Head of caudate nucleus (tissue), 42 donors: ENCODE results near the gene CORO1A.
"Not testable (repeated sequence)": the region's sequence is repeated elsewhere in the genome, so short reads cannot be mapped to it uniquely, and the experiment has no call there.

ENCODE experiments used
- DNase-seq, 42 donors: peaks; one replicate each; pipeline versions ENCODE4 v3.0.0 to v3.0.0-alpha.2; 2020 to 2021; ENCODE audit warnings: mixed read lengths in 7 of 42
- intact Hi-C: fragments of 100-400 bp; cut with DNase I; formaldehyde crosslinking; loops from one replicate; pipeline ENCODE4 v1.15.0; 2022

The CORO1A gene

DNA sequence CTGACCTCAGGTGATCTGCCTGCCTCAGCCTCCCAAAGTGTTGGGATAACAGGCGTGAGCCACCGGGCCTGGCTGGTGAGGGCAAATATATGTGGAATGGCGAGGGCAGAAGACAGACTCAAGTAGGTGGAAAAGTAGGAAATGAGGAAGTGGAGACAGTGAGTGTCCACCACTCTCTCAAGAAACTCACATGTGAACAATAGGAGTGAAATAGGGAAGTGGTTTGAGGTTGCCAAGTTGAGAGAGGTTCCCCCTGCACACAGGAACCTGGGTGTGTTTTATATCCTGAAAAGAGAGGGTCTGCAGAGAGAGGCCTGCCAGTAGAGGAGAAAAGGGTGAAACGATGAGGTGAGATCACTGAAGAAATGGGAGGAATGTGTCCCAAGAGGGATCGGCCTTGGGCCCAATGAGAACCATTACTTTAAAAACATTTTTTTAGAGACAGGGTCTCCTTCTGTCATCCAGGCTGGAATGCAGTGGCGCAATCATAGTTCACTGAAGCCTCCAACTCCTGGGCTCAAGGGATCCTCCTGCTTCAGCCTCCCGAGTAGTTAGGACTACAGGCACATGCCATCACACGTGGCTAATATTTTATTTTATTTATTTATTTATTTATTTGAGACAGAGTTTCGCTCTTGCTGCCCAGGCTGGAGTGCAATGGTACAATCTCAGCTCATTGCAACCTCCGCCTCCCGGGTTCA, 17.1 kb upstream of the CORO1A start:
- DNase-seq = peak in 1 of 42 donors; percentile 12
- intact Hi-C loops = no loop called here

DNA sequence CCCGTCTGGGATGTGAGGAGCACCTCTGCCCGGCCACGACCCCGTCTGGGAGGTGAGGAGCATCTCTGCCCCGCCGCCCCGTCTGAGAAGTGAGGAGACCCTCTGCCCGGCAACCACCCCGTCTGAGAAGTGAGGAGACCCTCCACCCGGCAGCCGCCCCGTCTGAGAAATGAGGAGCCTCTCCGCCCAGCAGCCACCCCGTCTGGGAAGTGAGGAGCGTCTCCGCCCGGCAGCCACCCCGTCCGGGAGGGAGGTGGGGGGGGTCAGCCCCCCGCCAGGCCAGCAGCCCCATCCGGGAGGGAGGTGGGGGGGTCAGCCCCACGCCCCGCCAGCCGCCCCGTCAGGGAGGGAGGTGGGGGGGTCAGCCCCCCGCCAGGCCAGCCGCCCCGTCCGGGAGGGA, 14.7 kb upstream of the CORO1A start:
- DNase-seq, intact Hi-C loops: not testable (repeated sequence)

DNA sequence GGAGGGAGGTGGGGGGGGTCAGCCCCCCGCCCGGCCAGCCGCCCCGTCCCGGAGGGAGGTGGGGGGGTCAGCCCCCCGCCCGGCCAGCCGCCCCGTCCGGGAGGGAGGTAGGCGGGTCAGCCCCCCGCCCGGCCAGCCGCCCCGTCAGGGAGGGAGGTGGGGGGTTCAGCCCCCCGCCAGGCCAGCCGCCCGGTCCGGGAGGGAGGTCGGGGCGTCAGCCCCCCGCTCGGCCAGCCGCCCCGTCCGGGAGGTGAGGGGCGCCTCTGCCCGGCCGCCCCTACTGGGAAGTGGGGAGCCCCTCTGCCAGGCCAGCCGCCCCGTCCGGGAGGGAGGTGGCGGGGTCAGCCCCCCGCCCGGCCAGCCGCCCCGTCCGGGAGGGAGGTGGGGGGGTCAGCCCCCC, 14.0 kb upstream of the CORO1A start:
- intact Hi-C loops, DNase-seq: not testable (repeated sequence)

DNA sequence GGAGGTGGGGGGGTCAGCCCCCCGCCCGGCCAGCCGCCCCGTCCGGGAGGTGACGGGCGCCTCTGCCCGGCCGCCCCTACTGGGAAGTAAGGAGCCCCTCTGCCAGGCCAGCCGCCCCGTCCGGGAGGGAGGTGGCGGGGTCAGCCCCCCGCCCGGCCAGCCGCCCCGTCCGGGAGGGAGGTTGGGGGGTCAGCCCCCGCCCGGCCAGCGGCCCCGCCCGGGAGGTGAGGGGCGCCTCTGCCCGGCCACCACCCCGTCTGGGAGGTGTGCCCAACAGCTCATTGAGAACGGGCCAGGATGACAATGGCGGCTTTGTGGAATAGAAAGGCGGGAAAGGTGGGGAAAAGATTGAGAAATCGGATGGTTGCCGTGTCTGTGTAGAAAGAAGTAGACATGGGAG, 13.3 kb upstream of the CORO1A start:
- intact Hi-C loops, DNase-seq: not testable (repeated sequence)

DNA sequence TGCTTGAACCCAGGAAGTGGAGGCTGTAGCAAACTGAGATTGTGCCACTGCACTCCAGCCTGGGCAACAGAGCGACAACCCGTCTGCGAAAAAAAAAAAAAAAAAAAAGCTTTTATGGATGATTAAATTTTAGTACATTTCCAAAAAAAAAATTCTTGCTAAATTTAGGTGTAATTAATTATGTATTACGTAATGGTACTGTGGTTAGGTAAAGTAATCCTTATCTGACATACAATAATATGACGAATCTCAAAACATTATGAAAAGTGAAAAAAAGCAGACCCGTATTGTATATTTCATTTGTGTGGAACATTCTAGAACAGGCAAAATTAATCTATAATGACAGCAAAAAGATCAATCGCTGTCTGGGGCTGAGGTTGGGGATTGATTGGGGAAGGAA, 10.3 kb upstream of the CORO1A start:
- intact Hi-C loops = no loop called here
- no peak for DNase-seq

DNA sequence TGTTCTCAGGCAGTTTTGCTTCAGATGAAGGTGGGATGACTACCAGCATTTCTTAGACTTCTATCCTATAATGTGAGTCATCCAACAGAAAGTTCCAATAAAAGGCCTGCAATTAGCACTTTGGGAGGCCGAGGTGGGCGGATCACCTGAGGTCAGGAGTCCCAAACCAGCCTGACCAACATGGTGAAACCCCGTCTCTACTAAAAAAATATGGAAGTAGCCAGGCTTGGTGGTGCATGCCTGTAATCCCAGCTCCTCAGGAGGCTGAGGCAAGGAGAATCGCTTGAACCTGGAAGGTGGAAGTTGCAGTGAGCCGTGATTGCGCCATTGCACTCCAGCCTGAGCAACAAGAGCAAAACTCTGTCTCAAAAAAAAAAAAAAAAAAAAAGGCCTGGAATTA, 6.5 kb upstream of the CORO1A start:
- DNase-seq, intact Hi-C loops: not testable (repeated sequence)

DNA sequence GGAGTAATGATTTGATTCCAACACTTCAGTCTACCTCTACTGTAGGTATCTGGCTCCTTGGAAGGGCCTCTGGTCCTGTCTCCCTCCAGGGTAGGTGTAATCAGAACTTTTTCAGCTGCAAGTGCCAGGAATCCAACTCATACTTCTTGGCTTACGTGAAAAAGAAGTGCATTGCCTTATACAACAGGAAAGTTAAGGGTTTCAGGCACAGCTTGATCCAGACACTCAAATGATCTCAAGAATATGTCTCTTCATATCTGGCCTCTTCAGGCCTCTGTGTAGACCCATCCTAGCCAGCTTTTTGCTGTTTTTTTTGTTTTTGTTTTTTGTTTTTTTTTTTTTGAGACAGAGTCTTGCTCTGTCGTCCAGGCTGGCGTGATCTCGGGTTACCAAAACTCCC, 4.2 kb upstream of the CORO1A start:
- no peak for DNase-seq
- intact Hi-C loops = no loop called here

DNA sequence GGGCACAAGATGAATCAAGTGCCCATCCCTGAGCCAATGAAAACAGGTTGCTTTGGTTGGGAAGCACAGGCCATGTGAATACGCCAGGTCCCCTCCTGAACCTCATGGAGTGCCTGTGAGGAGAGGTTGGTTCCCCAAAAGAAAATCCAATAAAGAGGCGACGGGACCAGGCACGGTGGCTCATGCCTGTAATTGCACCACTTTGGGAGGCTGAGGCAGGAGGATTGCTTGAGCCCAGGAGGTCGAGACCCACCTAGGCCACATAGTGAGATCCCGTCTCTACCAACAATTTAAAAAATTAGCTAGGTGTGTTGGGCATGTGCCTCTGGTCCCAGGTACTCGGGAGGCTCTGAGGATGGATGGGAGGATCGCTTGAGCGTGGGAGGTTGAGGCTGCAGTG, 3.5 kb upstream of the CORO1A start:
- intact Hi-C loops = no loop called here
- DNase-seq = peak in 1 of 42 donors; percentile 10

DNA sequence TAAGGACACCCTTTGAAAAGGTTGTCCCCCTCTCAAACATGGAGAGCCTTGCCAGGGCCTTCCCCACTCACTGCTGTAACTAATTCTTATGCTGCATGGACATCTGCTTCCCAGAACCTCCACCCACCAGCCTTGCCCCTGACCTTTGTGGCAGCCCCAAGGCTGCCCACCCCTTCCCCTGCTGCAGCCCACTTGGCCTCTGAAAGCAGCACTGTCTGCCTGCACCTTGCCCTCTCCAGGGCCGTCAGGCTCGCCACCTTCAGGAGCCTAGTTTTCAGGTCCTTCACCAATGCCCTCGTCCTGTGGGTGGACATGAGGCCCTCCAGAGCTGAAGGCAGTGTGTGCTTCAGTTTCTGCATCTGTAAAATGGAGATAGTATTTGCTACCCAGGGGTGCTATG, 2.7 kb upstream of the CORO1A start:
- intact Hi-C loops = no loop called here
- DNase-seq = peak in 1 of 42 donors; percentile 16

DNA sequence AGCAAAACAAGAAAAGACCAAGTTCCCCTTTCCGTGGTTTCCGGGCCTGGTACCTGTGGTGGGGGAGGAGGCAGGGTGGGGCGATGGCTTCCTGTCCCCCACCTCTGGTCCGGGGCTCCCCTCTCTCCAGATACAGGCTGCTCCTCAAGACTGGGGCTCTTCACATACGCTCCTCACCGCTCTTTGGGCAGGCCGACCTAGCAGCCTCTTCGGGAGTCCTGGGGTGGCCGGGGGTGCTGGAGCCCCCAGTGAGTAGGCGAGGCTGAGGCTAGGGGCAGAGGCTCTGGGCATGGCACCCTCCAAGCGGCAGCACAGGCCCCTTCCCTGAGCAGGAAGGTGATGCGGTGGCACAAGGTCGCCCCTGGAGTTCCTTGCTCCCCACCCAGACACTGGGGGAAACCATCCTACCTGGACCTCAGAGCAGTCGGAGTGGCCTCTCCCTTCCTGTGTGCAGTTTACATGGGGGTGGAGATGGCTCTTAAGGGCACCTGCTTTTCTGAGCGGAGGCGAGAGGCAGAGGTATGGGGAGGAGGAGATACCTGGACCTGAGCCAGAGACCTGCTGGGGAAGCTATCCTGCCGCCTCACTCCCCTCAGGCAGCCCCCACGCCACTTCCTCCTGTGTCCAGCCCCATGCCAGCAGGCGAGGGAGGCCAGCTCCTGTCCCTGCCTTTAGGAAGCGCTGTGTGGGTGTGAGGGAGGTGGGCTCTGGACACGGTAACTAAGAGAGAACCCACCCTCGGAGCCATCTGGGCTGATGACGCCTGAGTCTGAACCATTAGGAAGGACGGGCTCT, 891 bp downstream of the CORO1A start:
- peak in 25 of 42 donors; percentile 4 to 55 (median 27) for DNase-seq
- intact Hi-C loops = no loop called here

DNA sequence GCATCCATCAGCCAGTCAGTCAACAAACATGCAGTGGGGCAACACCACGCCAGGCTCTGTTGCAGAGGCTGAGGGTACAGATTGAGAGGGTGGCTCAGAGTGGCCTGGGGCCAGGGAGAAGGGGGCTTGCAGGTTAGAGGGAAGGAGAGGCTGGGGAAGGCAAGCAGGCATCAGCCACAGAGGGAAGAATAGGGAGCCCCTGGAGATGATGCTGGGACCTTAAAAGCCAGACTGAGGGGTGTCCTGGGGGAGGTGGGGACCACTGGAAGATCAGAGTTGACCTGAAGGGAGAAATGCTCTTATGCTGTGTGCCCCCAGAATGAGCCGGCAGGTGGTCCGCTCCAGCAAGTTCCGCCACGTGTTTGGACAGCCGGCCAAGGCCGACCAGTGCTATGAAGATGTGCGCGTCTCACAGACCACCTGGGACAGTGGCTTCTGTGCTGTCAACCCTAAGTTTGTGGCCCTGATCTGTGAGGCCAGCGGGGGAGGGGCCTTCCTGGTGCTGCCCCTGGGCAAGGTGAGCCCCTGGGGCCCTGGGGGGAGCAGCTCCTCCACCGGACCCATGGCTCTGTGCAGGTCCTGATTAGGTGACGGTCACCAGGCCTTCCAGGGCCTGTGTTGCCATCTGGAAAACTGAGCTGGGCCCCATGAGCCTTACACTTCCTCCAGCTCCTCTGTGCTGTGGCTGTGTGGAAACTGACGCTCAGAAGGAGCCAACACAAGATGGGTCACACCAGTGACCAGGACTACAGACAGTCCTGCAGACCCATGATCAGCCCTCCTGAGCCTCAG, 1.7 kb downstream of the CORO1A start:
- peak in 2 of 42 donors; percentile 26 to 29 for DNase-seq
- intact Hi-C loops = no loop called here

DNA sequence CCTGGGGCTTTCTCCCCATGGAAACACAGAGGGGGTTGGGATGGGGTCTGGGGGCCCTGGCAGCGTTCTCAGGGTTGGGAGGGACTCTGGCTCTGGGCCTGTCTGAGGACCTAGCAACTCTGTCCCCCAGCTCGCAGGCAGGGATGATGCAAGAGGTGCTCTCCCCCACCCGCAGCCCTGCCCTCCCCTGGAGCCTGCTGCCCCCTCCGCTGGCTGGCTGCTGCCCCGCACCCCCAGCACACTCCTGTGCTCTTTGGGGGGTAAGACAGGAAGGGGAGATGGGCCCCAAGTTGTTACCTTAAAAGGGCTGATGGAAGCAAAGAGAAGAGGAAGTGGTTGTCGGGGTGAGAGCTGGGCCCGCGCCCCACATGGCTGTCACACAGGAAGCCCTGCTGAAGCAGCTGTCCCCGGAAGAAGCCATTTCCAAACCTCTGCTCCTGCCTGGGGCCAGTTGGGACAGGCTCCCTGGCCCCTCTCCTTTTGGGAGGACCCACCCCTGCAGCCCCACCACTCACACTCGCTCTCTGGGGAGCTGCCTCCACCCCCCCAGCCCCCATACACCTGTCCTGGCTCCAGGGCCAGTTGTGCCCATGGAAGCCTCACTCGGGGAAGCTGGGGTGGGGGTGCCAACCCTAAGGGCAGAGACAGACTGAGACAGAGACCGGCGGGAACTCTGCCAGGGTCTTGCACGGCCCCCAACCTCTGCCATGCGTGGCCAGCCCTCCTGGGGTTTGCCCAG, 2.5 kb downstream of the CORO1A start:
- peak in 36 of 42 donors; percentile 5 to 71 (median 40) for DNase-seq
- intact Hi-C loops = no loop called here

DNA sequence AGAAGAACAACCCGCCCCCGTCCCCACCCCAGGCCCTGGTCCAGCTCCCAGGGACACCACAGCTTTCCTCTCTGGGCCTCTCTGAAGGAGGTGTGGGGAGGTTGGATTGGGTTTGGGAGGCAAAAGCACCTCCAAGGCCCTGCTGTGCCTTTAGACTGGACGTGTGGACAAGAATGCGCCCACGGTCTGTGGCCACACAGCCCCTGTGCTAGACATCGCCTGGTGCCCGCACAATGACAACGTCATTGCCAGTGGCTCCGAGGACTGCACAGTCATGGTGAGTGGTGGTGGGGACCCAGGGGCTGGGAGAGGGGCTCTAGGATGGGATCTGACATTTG, 3.0 kb downstream of the CORO1A start:
- intact Hi-C loops = no loop called here
- peak in 1 of 42 donors; percentile 24 for DNase-seq

DNA sequence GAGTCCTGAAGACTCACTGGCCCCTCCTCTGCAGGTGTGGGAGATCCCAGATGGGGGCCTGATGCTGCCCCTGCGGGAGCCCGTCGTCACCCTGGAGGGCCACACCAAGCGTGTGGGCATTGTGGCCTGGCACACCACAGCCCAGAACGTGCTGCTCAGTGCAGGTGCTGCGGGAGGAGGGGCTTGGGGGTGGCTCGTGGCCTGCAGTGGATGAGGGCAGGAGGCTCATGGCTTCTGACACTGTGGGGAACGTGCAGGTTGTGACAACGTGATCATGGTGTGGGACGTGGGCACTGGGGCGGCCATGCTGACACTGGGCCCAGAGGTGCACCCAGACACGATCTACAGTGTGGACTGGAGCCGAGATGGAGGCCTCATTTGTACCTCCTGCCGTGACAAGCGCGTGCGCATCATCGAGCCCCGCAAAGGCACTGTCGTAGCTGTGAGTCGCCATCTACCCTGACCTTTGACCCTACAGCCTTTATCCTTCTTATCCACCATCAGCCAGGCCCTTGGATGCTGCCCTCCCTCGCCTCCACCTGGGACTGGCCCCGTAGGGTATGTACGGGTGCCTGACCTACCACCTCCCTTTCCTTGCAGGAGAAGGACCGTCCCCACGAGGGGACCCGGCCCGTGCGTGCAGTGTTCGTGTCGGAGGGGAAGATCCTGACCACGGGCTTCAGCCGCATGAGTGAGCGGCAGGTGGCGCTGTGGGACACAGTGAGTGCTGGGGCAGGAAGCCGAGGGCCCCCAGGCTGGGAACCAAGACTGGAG, 3.6 kb downstream of the CORO1A start:
- intact Hi-C loops = no loop called here
- DNase-seq = peak in 41 of 42 donors; percentile 25 to 78 (median 57)

DNA sequence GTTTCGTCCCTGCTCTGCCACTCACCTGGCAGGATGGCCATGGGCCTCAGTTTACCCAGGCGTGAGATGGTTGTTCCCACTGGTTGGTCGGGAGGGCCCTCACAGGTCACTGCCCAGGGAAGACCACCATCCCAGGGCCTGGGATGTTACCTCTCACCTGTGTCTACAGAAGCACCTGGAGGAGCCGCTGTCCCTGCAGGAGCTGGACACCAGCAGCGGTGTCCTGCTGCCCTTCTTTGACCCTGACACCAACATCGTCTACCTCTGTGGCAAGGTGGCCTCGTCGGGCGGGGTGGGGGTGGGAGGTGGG, 4.1 kb downstream of the CORO1A start:
- DNase-seq = no peak
- intact Hi-C loops = no loop called here

DNA sequence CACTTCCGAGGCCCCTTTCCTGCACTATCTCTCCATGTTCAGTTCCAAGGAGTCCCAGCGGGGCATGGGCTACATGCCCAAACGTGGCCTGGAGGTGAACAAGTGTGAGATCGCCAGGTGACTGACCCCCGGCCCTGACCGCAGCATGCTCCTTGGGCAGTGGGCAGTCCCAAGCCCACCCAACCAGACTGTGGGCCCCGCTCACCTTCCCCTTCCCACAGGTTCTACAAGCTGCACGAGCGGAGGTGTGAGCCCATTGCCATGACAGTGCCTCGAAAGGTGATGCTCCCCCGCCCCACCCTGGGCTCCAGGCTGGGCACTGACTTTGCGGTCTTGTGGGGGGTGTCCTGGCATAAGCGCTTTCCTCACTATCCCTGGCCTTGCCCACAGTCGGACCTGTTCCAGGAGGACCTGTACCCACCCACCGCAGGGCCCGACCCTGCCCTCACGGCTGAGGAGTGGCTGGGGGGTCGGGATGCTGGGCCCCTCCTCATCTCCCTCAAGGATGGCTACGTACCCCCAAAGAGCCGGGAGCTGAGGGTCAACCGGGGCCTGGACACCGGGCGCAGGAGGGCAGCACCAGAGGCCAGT, 4.7 kb downstream of the CORO1A start:
- DNase-seq = peak in 2 of 42 donors; percentile 28 to 34

DNA sequence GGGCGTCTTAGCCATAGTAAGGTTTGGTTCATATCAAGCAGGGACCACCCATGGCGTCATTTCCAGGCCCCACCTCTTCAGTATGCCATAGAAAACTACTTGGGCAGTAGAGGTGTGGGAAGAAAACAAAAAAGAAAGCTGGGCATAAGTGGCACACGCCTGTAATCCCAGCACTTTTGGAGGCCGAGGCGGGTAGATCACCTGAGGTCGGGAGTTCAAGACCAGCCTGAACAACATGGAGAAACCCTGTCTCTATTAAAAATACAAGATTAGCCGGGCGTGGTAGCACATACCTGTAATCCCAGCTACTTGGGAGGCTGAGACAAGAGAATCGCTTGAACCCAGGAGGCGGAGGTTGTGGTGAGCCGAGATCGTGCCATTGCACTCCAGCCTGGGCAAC, 7.8 kb downstream of the CORO1A start:
- intact Hi-C loops = not testable (repeated sequence)
- DNase-seq = peak in 2 of 42 donors; percentile 7 to 12

More for the DNA sequence above, 4.7 kb downstream of the CORO1A start:
- intact Hi-C loops = no loop called here

DNA sequence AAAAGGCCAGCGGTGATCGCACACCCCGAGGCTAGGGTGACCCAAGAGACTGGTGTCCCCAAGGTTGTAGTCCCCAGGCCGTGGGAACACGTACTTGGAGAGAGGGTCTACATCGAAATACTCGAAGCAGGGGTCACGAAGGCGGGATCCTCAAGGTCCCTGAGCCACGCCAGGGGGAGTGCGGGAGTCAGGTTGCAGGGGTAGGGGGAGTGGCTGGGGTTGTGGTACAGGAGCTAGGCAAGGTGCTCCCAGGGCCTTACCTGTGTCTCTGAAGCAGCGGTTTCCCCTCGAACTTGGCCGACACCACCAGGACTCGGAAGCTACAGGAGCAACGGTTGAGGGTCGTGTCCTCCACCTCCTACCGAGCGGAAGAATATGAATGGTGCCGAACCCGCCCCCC, 9.7 kb downstream of the CORO1A start:
- DNase-seq, intact Hi-C loops: not testable (repeated sequence)
